GOT3 (cell line): ENCODE measurements around the gene NELFA.
"Not testable (repeated sequence)": the region's sequence is repeated elsewhere in the genome, so short reads cannot be mapped to it uniquely, and the experiment has no call there.

ENCODE experiments used
- DNase-seq: peaks from one replicate; lab custom pipeline; 2025; ENCODE audit warnings: mixed read lengths; lab: John Stamatoyannopoulos, UW

The NELFA gene

DNA sequence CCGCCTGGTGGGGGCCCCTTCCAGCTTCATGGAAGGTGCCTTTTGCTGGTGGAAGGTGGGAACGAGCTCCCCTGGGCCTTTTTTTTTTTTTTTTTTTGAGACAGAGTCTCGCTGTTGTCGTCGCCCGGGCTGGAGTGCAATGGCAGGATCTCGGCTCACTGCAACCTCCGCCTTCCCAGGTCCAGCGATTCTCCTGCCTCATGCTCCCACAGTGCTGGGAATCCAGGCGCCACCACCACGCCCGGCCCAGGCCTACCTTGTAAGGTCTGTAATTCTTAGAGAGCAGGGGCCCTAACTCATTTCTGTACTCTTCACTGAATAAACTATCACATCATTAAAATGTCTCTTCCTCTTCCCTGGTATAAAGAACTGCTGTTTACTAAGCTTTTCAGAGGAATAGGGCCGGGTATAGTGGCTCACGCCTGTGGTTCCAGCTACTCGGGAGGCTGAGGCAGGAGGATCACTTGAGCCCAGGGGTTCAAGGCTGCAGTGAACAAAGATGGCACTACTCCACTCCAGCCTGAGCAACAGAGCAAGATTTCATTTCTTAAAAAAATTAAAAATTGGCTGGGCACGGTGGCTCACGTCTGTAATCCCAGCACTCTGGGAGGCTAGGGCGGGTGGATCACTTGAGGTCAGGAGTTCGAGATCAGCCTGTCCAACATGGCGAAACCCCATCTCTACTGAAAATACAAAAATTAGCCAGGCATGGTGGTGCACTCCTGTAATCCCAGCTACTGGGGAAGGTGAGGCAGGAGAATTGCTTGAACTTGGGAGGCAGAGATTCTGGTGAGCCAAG lies 14.9 kb downstream of the NELFA start:
- not testable (repeated sequence) for DNase-seq

DNA sequence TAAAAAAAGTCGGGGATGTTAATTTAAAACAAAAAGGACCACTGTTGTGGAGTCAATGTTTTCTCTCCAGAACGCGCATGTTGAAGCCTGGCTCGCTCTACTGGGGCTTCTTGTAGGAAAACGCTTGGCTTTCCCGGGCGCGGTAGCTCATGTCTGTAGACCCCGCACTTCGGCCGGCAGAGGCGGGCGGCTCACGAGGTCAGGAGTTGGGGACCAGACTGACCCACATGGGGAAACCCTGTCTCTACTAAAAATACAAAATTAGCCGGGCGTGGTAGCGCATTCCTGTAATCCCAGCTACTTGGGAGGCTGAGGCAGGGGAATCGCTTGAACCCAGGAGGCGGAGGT lies 15.6 kb downstream of the NELFA start:
- DNase-seq, result no peak

DNA sequence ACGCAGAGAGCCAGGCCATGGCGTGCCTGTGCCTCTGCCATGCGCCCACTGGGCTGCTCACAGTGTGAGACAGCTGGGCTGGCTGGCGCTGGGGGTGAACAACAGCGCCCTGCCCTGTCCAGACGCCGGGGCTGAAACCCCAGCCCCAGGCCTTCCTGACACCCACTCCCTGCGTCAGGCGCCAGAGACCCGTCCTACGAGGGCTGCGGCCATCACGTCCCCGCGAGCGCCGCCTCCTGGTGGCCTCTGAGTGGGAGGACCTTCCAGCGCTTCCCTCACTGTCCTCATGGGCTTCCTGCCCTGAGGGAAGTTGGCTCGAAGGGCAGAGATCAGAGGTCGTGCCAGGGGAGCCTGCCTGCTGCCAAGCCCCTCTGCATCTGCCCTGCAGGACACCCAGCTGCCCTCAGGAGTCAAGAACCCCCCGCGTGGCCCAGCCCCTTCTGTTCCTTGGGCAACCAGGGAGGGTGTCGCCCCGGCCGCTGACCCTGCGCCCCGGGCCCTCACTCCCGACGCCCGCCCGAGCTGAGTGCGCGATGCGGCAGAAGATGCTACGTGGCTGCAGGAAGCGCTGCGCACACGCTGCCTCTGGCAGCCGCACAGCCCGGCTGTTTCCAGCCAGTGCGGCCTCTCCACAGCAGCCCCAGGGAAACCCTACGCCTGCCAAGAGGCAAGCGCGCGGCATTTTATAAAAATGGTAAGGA lies 16.2 kb downstream of the NELFA start:
- DNase-seq, result no peak

DNA sequence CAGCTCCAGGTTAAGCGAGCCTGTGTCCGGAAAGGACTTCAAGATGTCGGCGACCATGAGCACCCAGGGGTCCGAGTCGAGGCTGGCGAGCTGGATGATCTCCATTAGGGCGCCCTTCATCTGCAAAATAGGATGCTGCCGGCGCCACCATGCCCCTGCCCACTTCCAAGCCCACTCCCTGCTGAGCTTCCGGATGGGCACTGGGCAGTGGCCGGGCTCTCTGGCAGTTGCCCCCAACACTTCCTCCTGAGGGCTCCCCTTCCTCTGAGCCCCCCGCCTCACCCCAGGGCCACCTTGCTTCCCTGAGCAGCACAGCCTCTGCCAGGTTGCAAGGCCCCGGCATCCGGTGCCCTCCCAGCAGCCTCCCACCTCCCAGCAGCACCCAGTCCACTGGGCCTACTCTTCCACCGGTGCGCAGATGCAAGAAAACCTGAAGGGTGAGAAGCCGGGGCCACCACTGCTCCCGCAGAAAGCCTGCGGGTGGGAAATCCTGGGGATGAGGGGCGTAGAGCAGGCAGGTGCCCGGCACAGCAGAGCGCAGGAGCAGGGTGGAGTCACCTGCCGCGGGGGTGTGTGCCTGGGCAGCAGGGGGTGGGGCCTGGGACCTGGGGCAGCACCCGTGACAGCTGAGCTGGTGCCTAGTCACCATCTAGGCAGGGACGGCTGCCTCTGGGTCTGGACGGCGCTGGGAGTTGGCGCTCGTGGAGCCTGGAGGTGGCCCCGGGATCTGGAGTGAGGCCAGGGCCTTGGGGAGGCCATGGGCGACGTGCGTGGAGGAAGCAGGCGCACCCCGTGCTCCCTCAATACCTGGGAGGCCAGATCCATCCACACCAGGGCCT lies 17.0 kb downstream of the NELFA start:
- DNase-seq, result no peak

DNA sequence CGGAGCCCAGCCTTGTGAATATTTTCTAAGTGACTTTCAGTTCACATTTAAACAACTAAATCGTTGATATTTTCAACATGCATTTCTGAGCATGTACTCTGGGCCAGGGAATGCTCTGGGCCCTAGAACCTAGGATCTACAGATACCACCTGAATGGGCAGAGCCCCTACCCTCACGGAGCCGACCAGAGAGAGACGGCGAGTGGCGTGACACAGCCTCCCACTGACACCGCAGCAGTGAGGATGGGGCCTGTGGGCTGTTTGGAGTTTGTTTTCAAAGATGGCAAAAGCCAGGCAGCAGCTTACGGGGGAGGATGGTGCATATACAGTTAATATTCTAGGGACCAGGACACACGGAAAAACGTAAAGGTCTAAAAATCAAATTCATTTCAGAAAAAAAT lies 17.7 kb downstream of the NELFA start:
- no peak for DNase-seq

DNA sequence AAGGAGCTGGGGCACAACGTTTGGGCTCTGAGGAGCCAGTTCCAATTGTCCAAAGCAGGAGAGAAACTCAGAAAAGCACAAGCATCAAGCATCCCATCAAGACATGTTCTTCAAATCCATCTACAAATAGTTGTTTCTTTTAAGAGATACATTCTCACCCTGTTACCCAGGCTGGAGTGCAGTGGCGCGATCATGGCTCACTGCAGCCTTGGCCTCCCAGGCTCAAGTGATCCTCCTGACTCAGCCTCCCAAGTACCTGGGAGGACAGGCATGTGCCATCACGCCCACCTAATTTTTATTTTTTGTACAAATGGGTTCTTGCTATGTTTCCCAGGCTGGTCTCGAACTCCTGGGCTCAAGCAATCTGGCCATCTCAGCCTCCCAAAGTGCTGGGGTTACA lies 18.1 kb downstream of the NELFA start:
- no peak for DNase-seq

DNA sequence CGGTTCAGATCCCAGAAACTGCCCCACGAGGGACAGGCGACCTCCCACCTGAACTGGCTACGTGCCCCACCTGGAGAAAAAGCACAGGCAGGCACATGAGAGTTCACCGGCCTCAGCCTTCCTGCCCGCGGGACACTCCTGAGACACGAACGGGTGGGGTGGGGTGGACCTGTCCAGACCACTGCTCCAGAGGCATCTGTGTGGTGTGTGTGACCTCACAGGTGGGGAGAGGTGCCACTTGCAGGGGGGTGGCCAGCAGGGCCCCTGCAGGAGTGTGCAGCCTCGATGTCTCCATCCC lies 18.5 kb downstream of the NELFA start:
- no peak for DNase-seq

DNA sequence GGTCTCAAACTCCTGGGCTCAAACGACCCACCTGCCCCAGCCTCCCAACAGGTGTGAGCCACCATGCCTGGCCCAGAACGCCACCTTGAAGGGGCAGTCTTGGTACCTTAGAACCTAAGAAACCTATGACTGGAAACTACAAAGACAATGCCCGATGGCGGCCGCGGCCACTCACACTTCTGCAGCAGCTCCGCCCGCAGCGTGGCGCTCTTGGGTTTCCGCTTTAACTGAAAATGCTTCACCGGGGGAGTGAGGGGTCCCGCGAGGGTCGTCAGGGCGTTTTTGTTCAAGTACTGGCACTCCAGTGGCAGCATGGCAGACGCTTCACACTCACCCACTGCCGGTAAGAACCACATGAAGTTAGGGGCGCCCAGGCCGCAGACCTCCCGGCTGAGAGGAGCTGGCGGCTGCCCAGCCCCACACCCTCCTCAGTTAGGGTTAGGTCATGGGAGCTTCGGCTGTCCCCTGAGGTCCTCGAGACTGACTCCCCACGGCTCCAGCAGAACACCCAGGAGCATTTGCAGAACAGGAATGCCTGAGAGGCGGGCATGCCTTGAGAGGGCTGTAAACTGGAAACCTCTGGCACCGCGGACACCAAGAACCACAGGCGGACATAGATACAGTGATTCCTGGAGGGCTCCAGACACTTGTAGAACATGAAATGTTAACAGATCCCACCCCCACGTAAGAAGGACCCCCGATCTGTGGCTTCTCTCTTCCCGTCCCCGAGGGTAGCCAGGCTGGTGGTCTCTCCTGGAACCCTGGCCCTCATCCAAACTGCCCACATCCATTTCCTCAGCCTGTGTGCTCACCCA lies 19.0 kb downstream of the NELFA start:
- no peak for DNase-seq

DNA sequence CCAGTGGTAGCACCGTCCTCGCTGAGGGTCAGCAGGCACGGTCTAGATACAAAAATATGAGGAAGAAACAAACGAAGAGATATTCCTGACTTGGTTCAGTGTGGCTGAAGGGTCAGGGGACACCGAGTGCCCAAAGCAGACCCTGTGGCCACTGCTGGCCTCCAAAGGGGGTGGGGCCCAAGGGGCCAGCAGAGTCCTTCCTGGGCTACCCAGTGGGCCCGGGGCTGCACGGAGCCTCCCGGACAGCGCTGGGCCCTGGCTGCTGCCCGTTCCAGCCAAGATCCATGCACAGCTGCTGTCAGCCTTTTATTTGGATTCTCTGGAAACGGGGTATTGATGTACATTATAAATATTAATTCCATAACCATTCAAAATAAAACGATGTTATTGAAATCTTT lies 20.4 kb downstream of the NELFA start:
- DNase-seq, result no peak

DNA sequence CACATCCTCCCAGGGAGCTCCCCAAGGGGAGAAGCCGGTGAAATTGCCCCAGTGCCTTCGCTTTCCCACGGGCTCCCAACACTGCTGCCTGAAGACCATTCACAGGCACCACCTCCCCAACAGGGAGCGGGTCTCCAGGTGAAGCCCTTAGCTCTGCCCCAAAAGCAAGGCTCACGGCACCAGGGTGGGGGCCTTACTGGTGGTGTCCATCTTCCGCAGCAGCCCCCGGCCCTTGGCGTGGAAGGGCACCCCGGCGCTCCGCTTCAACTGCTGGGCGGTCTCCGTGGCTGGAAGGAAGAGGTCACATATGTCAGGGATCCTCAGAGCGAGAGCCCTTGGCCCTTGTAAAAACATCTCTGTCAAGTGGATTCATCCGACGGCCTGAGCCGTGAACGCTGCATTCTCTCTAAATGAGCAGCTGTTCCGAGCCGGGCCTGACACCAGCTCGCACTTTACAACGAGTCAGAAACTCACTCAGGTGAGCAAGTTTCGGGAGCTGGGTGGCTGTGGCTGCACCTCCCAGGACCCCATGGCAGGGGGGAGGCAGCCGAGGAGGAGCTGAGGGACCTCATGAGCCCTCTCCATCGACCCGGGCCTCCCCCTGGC lies 20.9 kb downstream of the NELFA start:
- DNase-seq, result no peak

DNA sequence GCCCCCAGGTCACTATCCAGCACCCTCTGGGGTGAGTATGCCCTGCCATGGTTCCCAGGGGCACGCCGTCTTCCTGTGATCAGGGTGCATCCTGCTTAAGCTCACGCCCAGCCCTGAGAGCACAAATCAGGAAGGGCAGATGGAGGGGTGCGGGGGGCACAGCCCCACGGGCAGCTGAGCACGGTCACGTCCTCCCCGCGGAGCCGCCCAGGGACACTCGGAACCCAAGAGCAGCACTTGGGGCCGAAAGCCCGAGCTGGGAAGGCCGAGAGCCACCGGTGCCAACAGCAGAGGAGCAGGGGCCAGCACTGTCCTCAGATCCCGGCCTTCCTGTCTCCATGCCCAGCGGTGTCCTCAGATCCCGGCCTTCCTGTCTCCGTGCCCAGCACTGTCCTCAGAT lies 21.5 kb downstream of the NELFA start:
- no peak for DNase-seq

DNA sequence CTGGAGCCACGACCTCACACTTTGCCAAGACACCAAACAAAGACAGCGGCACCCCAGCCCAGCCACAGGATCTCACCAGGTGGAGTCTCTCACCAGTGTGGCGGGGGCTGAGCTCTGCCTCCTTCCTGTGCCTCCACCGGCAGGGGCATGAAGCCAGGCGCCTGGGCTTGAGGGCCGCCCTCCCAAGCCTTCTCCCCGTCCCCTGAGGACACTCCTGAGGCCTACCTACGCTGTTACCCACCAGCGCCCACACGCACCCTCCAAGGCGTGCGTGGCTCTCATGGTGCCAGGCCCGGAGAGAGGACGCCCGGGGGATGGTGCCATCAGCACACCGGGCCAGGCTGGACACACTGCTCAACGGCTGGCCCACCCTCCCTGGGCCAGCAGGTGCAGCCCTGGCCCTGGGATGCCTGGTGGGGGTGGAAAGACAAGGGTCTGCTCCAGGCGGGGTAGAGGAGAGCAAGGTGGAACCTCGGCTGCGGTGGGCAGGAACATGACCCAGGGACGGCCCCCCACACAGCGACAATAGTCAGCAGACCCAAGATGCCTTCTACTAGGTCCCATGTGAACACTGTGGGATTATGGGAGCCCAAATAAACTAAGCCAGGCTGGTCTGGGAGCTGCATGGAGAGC lies 22.1 kb downstream of the NELFA start:
- DNase-seq, result no peak

DNA sequence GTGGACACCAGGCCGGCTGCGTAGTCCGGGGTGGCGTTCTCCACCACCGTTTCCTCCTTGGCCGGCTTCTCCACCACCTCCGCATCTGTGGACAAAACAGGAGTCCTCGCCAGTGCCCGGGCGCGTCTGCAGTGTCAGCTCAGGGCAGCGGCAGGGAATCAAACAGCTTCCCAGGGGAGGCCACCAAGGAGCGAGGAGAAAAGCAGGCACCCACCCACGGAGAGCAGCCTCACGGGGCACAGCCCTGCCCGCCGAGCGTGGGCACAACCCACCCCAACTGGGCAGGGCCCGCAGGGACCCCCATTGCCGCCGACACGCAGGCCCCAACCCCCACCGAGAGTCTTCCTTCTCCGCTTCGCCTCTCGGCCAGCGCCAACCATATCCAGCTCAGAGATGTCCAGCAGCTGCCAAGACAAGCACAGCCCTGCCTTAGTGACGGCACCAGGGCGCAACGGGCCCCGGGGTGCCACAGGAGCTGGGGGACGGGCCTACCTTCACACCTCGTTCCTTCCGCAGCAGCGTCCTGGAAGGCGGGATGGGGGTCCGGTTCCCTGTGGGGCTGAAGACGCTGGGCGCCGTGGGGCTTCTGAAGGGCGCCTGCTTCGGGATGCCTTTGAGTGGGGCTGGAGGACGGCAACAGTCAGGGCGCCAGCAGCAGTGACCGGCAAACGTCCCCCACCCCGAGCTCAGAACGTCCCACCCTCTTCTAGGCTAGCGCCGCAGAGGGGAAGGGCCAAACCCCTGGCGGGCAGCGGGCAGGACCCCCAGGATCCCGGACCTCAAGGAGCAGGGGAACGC lies 22.8 kb downstream of the NELFA start:
- no peak for DNase-seq

DNA sequence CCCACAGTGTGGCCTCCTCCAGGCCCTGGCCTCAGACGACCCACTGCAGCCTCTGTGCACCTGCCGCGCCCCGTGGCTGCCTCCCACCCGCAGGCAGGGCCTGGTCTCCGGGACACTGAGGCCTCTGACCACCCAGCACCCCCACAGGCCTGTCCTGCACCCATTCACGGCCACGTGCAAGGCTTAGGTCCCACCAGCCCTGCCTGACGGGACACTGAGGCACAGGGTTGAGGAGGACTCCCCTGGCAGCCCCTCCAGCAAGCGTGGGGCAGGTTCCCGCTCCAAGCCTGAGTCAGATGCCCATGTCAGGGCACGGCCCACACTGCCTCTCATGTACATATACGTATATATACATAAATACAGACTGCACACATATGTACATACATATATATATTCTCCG lies 23.5 kb downstream of the NELFA start:
- no peak for DNase-seq

DNA sequence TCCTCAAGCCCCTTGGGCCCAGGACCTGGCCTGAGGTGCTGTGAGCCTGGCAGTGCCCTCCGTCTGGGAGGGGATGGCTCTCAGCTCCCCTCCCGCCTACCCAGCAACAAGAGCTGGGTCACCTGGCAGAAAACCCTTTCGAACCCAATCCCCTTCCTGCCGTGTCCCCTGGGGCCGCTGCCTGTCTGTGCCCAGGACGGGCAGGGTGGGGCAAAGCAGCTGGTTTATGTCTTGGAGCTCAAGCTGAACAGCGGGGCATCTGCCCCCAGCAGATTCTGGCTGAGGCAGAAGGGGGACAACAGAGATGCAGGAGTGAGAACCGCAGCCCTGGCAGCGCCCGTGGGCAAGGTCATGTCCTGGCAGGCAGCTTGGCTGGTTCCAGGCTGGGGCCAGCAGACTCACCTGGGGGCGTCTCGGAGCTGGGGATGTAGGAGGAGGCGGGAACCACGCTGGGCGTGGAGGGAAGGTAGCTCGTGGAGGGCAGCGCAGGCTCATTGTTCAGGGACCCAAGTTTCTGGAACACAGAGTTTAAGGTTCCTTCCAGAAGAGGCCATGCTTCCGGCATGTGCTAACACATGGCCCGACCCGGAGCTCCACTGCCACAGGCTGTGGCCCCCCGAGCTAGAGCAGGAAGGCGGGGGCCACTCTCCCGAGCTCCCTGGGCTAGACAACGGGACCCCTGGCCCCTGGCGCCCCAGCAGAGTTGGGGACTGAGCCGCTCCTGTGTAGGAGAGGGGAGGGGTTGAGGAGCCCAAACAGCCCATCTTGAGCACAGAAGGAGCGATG lies 24.2 kb downstream of the NELFA start:
- DNase-seq, result no peak

DNA sequence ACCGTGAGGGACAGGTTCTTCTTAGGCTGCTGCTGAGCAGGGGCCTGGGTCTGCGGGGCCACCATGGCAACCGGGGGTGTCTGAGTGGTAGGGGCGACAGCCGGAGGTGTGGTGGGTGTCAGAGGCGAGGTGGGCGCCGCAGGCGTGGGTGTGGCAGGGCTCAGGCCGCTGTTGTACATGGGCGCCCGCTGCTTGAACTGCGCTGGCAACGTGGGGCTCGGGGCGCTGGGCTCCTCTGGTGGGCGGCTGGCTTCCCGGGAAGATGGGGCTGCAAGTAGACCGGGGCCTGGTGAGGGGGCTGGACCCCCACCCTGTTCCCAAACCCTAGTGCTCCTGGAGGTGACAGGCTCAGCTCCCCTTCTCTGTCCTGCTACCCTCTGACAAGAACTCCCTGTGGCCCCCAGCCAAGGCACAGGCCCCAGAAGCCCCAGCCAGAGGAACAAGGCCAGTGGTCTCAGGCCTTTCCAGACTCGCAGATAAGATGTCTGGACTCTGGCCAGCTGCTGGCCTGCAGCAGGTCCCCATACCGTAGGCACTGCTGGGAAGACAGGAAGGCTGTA lies 24.8 kb downstream of the NELFA start:
- DNase-seq, result no peak

DNA sequence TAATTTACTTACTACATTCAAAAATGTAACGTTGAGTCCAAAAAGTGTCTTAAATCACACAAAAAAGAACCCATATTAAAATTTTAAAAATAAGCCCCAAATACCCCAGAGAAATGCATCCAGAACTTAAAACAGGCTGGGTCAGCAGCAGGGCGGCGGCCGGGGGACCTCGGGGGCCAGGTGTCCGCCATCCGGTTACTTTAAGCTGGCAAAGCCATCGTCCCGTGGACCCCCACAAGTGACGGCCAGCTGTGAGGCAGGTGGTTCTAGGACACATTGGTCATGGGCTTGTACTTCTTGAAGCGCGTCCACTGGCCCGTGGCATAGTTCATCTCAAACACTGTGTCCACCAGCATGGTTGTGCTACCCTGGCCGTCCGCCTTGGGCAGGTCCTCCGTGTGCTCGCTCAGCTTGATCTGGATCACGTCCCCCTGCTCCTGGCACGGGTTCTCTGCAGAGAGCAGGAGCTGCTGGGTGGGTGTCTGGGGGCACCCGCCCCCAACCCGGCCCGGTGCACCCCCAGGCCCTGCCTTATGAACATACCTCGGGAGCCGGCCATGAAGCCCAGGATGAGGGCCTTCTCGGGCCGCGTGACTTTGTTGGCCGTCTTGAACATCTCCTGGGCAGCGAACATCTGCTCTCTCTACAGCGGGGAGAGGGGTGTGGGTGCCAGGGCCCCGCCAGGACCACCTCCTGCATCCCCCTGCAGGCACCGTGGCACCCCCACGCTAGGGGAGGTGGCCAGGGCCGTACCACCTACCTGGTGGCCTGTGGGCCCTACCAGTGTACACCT lies 25.5 kb downstream of the NELFA start:
- no peak for DNase-seq
